K562 (cell line): ENCODE results near the gene EVL.
"Not testable (repeated sequence)": the region's sequence is repeated elsewhere in the genome, so short reads cannot be mapped to it uniquely, and the experiment has no call there.

ENCODE experiments used
- BHLHE40 ChIP-seq: IDR thresholded peaks from 2 replicates; pipeline ENCODE4 v1.6.1; 2011; ENCODE audit warnings: low read length, improper control_type of control experiment
- CBX5 ChIP-seq: IDR thresholded peaks from 2 replicates; pipeline ENCODE4 v1.6.1; 2014; ENCODE audit warnings: low read depth, borderline replicate concordance
- CTCF ChIP-seq, 3 experiments: IDR thresholded peaks in 2 of 3; conservative IDR thresholded peaks in 1 of 3; 2 replicates each; pipeline ENCODE4 v1.5.1; 2011 to 2012; ENCODE audit warnings: low read length in 3 of 3, mild to moderate bottlenecking in 3 of 3, control low read depth in 2 of 3, improper control_type of control experiment in 1 of 3, inconsistent platforms in 1 of 3, low read depth in 1 of 3, mixed read lengths in 1 of 3, moderate library complexity in 1 of 3; ENCODE audit not compliant: insufficient read depth in 2 of 3
- ETS2 ChIP-seq: IDR thresholded peaks from 2 replicates; pipeline ENCODE4 v1.6.1; 2016; ENCODE audit warnings: borderline replicate concordance, missing genetic modification characterization, mild to moderate bottlenecking, moderate library complexity, missing compliant biosample characterization; ENCODE audit not compliant: poor library complexity, severe bottlenecking
- FOXK2 ChIP-seq, 2 experiments: fragments of 450-650 bp; IDR thresholded peaks in 1 of 2; conservative IDR thresholded peaks in 1 of 2; 2 replicates each; pipeline ENCODE4 v1.6.1; 2016; ENCODE audit warnings: low read depth in 2 of 2, mild to moderate bottlenecking in 1 of 2
- IRF1 ChIP-seq: sonication (generic); formaldehyde crosslinking; IDR thresholded peaks from 2 replicates; pipeline ENCODE4 v1.8.0; 2022; ENCODE audit warnings: missing genetic modification reagents, mild to moderate bottlenecking, borderline replicate concordance
- L3MBTL2 ChIP-seq: fragments of 450-650 bp; IDR thresholded peaks from 2 replicates; pipeline ENCODE4 v1.6.1; 2016; ENCODE audit warnings: mild to moderate bottlenecking, moderate library complexity
- MAZ ChIP-seq, 2 experiments: fragments of 450-650 bp in 1 of 2; sonication (generic) in 1 of 2; formaldehyde crosslinking; IDR thresholded peaks in 1 of 2; conservative IDR thresholded peaks in 1 of 2; 2 replicates each; pipeline versions ENCODE4 v1.4.0 to v1.5.0; 2020; ENCODE audit warnings: mild to moderate bottlenecking in 1 of 2, missing genetic modification reagents in 1 of 2
- POLR2A ChIP-seq: fragments of 450-650 bp; conservative IDR thresholded peaks from 2 replicates; pipeline ENCODE4 v1.6.1; 2016
- ZBTB49 ChIP-seq: sonication (generic); formaldehyde crosslinking; IDR thresholded peaks from 2 replicates; pipeline ENCODE4 v1.8.0; 2022; ENCODE audit warnings: missing genetic modification reagents, mild to moderate bottlenecking, borderline replicate concordance
- ZKSCAN8 ChIP-seq: fragments of 200-800 bp; sonication (Bioruptor generic); IDR thresholded peaks from 2 replicates; pipeline ENCODE4 v1.6.1; 2016; ENCODE audit warnings: missing genetic modification characterization, missing compliant biosample characterization
- ZNF146 ChIP-seq: IDR thresholded peaks from one replicate; pipeline ENCODE4 v1.6.1; 2018; ENCODE audit warnings: missing compliant biosample characterization; ENCODE audit not compliant: unreplicated experiment
- ZNF282 ChIP-seq: sonication (generic); formaldehyde crosslinking; IDR thresholded peaks from 2 replicates; pipeline ENCODE4 v1.8.1; 2023; ENCODE audit warnings: missing genetic modification reagents

GRCh38 chr14:100180671-100181070, 115.4 kb downstream of the EVL start:
- not testable (repeated sequence) for TF ChIP-seq IRF1 (CRISPR knock-in tag); ZBTB49; MAZ (CRISPR knock-in tag; conservative IDR thresholded peaks at IDR 0.05 in 1 of 2, IDR thresholded peaks at IDR 0.05 in 1 of 2); ZNF146 (CRISPR knock-in tag); ZNF282 (CRISPR knock-in tag); POLR2A; BHLHE40; ZKSCAN8 (CRISPR knock-in tag); L3MBTL2; CBX5; ETS2 (tag); FOXK2 (conservative IDR thresholded peaks at IDR 0.05 in 1 of 2, IDR thresholded peaks at IDR 0.05 in 1 of 2; ENCODE audit: low read depth in 2 of 2); CTCF (IDR thresholded peaks at IDR 0.05 in 2 of 3, conservative IDR thresholded peaks at IDR 0.05 in 1 of 3; ENCODE audit: insufficient read depth in 2 of 3, low read depth in 1 of 3, low read length in 3 of 3)
